CD4-positive, CD25-positive, alpha-beta regulatory T cell (primary cell): ENCODE measurements around the gene MAP4K2. TPM values are rescaled to one million over a fixed set of nuclear protein-coding genes. Genes with fewer than 3 reads are reported as not detected.
"Not testable (repeated sequence)": the region's sequence is repeated elsewhere in the genome, so short reads cannot be mapped to it uniquely, and the experiment has no call there.

Experiments
- ATAC-seq, 2 donors: fragments of 150-1000 bp; cut with Tn5 transposase; one replicate each; pipeline ENCODE4 v1.10.0; 2021; ENCODE audit warnings: low read depth in 2 of 2, moderate number of reproducible peaks in 2 of 2, moderate library complexity in 1 of 2
- DNase-seq, 3 donors: peaks; one replicate each; pipeline versions ENCODE4 v3.0.0 to v3.0.0-alpha.2; 2012 to 2022; ENCODE audit warnings: mixed read lengths in 1 of 3
- H3K27ac ChIP-seq: one replicate; pipeline ENCODE4 v1.7.0; 2013; ENCODE audit warnings: mild to moderate bottlenecking, low read length; ENCODE audit not compliant: insufficient read depth, poor library complexity, severe bottlenecking
- H3K27me3 ChIP-seq: one replicate; pipeline ENCODE4 v1.7.0; 2013; ENCODE audit warnings: low read length; ENCODE audit not compliant: control insufficient read depth, insufficient read depth
- H3K36me3 ChIP-seq: one replicate; pipeline ENCODE4 v1.7.0; 2013; ENCODE audit warnings: mild to moderate bottlenecking, low read length, moderate library complexity; ENCODE audit not compliant: control insufficient read depth, insufficient read depth
- H3K4me1 ChIP-seq: 2 replicates; pipeline ENCODE4 v1.7.0; 2013; ENCODE audit warnings: mild to moderate bottlenecking, low read length; ENCODE audit not compliant: insufficient read depth, control insufficient read depth, poor library complexity, severe bottlenecking
- H3K4me3 ChIP-seq: one replicate; pipeline ENCODE4 v1.7.0; 2013; ENCODE audit warnings: low read depth, mild to moderate bottlenecking, low read length, moderate library complexity
- H3K9me3 ChIP-seq, 2 experiments: 1 replicate in 1 of 2; 2 replicates in 1 of 2; pipeline ENCODE4 v1.7.0; 2013; ENCODE audit warnings: low read length in 2 of 2, mild to moderate bottlenecking in 1 of 2, moderate library complexity in 1 of 2; ENCODE audit not compliant: control insufficient read depth in 2 of 2
- H3K27ac Mint-ChIP-seq, 3 donors: one replicate each; pipeline ENCODE4 v1.8.0; 2020 to 2022; ENCODE audit warnings: mild to moderate bottlenecking in 3 of 3, mixed read lengths in 3 of 3, moderate library complexity in 2 of 3
- H3K27me3 Mint-ChIP-seq: one replicate; pipeline ENCODE4 v1.8.0; 2022; ENCODE audit warnings: mild to moderate bottlenecking, mixed read lengths
- H3K36me3 Mint-ChIP-seq: one replicate; pipeline ENCODE4 v1.8.0; 2020; ENCODE audit warnings: mixed read lengths
- H3K4me1 Mint-ChIP-seq, 4 donors: one replicate each; pipeline ENCODE4 v1.8.0; 2020 to 2022; ENCODE audit warnings: mixed read lengths in 4 of 4, mild to moderate bottlenecking in 1 of 4
- H3K4me3 Mint-ChIP-seq, 4 donors: one replicate each; pipeline ENCODE4 v1.8.0; 2020 to 2022; ENCODE audit warnings: mild to moderate bottlenecking in 4 of 4, mixed read lengths in 4 of 4, moderate library complexity in 3 of 4
- H3K9me3 Mint-ChIP-seq, 7 donors: one replicate each; pipeline ENCODE4 v1.8.0; 2020 to 2022; ENCODE audit warnings: mixed read lengths in 7 of 7, mild to moderate bottlenecking in 3 of 7, moderate library complexity in 2 of 7
- polyA plus RNA-seq, 4 donors: library from polyadenylated mRNA; unstranded; fragments of 300-500 nt; fragmentation: Illumina TruSeq; gene quantifications; one replicate each; pipeline ENCODE4 v1.2.3, GENCODE V29; 2021
- total RNA-seq: library from RNA; stranded (reverse); gene quantifications from one replicate; pipeline ENCODE4 v1.2.3, GENCODE V29; 2022

MAP4K2 gene
- total and polyA plus RNA-seq, 5 donors from 2014 or later: 31.5 to 85.0 (median 35.2) TPM

- peak; percentile 86 to 88 (median 88) for DNase-seq
- Histone ChIP-seq H3K36me3 (no peaks in the 10 kb centered on the region), H3K27me3 (no peaks in the 10 kb centered on the region), H3K27ac (peak overlapping the region; percentile 55), H3K4me1 (peaks cover 67% of the 10 kb centered on the region), H3K9me3 (no peaks in the 10 kb centered on the region), H3K4me3 (no peak overlapping the region)
- peak; percentile 65 to 68 for ATAC-seq
- peaks cover 4% of the 10 kb centered on the region for H3K27me3 Mint-ChIP-seq
- peak overlapping the region; percentile 46 to 93 (median 58) for H3K4me3 Mint-ChIP-seq
- H3K4me1 Mint-ChIP-seq: peaks cover 0 to 66% (median 37%) of the 10 kb centered on the region in 4 donors
- H3K36me3 Mint-ChIP-seq: no peaks in the 10 kb centered on the region
- no peaks in the 10 kb centered on the region for H3K9me3 Mint-ChIP-seq
- H3K27ac Mint-ChIP-seq: peak overlapping the region in 1 of 3 donors; percentile 59
Measured at GRCh38 chr11:64846998-64847666, 44.1 kb upstream of the MAP4K2 start.

DNA sequence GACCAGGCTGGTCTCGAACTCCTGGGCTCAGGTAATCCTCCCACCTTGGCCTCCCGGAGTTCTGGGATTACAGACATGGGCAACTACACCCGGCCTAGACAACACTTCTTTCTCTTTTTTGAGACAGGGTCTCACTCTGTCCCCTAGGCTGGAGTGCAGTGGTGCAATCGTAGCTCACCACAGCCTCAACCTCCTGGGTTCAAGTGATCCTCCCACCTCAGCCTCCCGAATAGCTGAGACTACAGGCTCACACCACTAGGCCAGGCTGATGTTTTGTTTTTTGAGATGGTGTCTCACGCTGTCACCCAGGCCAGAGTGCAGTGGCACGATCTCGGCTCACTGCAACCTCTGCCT is 42.7 kb upstream of the MAP4K2 start:
- not testable (repeated sequence) for H3K9me3 ChIP-seq, H3K4me3 ChIP-seq, H3K9me3 Mint-ChIP-seq, H3K27ac ChIP-seq, ATAC-seq, DNase-seq, H3K36me3 Mint-ChIP-seq, H3K27me3 Mint-ChIP-seq, H3K36me3 ChIP-seq, H3K27me3 ChIP-seq
- Mint-ChIP-seq H3K27ac (peak overlapping the region in 1 of 3 donors; percentile 69), H3K4me1 (peaks cover 0 to 52% (median 26%) of the 10 kb centered on the region in 4 donors), H3K4me3 (peak overlapping the region in 1 of 4 donors; percentile 19)
- peaks cover 53% of the 10 kb centered on the region for H3K4me1 ChIP-seq

DNA sequence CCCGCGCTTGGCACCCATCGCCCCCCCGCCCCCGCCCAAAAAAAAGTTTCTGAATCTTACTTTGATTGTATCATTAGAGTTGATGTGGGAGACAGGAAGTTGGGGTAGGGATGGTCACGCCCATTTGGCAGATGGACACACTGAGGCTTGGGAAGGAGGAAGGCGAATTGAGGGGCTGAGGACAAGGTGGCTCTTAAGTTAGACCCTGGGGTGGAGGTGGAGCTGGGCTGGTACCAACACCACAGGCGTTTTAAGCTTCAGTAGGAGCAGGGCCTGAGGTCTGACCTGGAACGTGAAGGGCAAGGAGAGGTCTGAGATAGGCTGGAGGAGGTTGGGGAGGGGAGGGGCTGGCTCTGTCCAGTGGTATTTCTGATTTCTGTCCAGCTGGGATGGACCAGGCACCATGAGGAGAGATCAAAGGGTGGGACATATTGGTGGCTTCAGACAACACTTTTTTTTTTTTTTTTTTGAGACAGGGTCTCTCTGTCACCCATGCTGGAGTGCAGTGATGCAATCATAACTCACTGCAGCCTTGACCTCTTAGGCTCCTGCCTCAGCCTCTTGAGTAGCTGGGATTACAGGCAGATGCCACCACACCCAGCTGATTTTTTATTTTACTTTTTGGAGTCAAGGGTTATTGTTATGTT is 42.2 kb upstream of the MAP4K2 start:
- Mint-ChIP-seq H3K4me1 (peaks cover 0 to 49% (median 24%) of the 10 kb centered on the region in 4 donors), H3K9me3 (no peaks in the 10 kb centered on the region), H3K36me3 (no peaks in the 10 kb centered on the region), H3K27ac (peak overlapping the region in 2 of 3 donors; percentile 69 to 93), H3K4me3 (peak overlapping the region; percentile 48 to 85 (median 69)), H3K27me3 (peaks cover 8% of the 10 kb centered on the region)
- Histone ChIP-seq H3K27ac (peak overlapping the region; percentile 71), H3K36me3 (no peaks in the 10 kb centered on the region), H3K4me1 (peaks cover 49% of the 10 kb centered on the region), H3K4me3 (no peak overlapping the region), H3K9me3 (no peaks in the 10 kb centered on the region), H3K27me3 (no peaks in the 10 kb centered on the region)
- DNase-seq (no peak), ATAC-seq (no peak)

- H3K36me3 Mint-ChIP-seq: peaks cover 1% of the 10 kb centered on the region
- H3K4me3 ChIP-seq: no peak within 1 kb of the TSS
- H3K4me1 ChIP-seq: peaks cover 41% of the 10 kb centered on the region
- H3K9me3 ChIP-seq: no peaks in the 10 kb centered on the region
- peak within 1 kb of the TSS in 2 of 3 donors; percentile 69 to 94 for H3K27ac Mint-ChIP-seq
- H3K4me3 Mint-ChIP-seq: peak within 1 kb of the TSS; percentile 80 to 93 (median 86)
- peak; percentile 76 for DNase-seq
- H3K27ac ChIP-seq: peak within 1 kb of the TSS; percentile 71
- no peaks in the 10 kb centered on the region for H3K36me3 ChIP-seq
- peaks cover 0 to 42% (median 22%) of the 10 kb centered on the region in 4 donors for H3K4me1 Mint-ChIP-seq
- H3K27me3 ChIP-seq: no peaks in the 10 kb centered on the region
- peaks cover 8% of the 10 kb centered on the region for H3K27me3 Mint-ChIP-seq
- H3K9me3 Mint-ChIP-seq: no peaks in the 10 kb centered on the region
- ATAC-seq: peak; percentile 71 to 74
Measured at GRCh38 chr11:64844330-64845128, 41.5 kb upstream of the MAP4K2 start, which contains the start of gene CDC42BPG. Gene CDC42BPG, minus strand, starts transcription at chr11:64844653. Its CDS starts 84 bp downstream, at chr11:64844569.

DNA sequence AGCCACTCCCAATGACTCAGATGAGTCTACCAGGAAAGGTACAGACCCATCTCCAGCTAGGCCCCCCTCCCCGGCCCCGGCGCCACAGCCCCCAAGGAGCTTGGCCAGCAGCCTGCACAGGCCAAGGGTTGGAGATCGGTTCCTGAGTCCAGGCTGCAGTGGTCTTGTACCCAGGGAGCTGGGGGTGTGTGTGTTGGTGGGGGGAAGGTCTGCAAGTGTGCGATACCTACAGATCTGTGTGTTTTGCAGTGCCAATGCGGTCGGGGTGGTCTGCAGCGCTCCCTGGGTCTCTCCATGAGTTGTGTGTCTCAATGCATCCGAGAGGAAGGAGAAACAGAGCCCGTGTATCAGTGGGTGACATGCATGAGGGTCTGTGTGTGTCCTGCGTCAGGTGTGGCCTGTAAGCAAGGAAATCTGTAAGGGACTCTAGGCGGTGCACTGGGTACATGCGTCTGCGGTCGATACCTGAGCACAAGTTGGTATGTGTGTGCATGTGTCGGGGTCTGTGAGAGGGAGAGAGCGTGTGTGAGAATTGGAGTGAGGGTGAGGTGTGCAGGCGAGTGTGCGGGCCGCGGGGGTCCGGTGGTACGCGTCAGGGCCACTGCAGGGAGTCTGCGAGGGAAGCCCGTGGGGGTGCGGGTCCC is 40.8 kb upstream of the MAP4K2 start:
- Mint-ChIP-seq H3K27me3 (peaks cover 8% of the 10 kb centered on the region), H3K27ac (peak overlapping the region in 2 of 3 donors; percentile 32 to 94), H3K4me3 (peak overlapping the region; percentile 80 to 93 (median 86)), H3K4me1 (peaks cover 0 to 35% (median 20%) of the 10 kb centered on the region in 4 donors), H3K9me3 (no peaks in the 10 kb centered on the region), H3K36me3 (peaks cover 4% of the 10 kb centered on the region)
- DNase-seq (no peak), ATAC-seq (no peak)
- Histone ChIP-seq H3K36me3 (no peaks in the 10 kb centered on the region), H3K27me3 (no peaks in the 10 kb centered on the region), H3K4me3 (no peak overlapping the region), H3K4me1 (peaks cover 34% of the 10 kb centered on the region), H3K9me3 (no peaks in the 10 kb centered on the region), H3K27ac (no peak overlapping the region)

GRCh38 chr11:64842851-64843685 is 40.1 kb upstream of the MAP4K2 start:
- Histone ChIP-seq H3K27ac (no peak overlapping the region), H3K9me3 (no peaks in the 10 kb centered on the region), H3K4me1 (peaks cover 27% of the 10 kb centered on the region), H3K27me3 (no peaks in the 10 kb centered on the region), H3K4me3 (no peak overlapping the region), H3K36me3 (no peaks in the 10 kb centered on the region)
- Mint-ChIP-seq H3K27me3 (peaks cover 8% of the 10 kb centered on the region), H3K36me3 (peaks cover 4% of the 10 kb centered on the region), H3K9me3 (no peaks in the 10 kb centered on the region), H3K4me3 (peak overlapping the region in 3 of 4 donors; percentile 58 to 85 (median 71)), H3K27ac (no peak overlapping the region), H3K4me1 (peaks cover 0 to 27% (median 14%) of the 10 kb centered on the region in 4 donors)
- DNase-seq: no peak
- ATAC-seq: no peak
